Coronary artery (tissue), 2 donors: ENCODE measurements around the gene TEKTIP1.

Source experiments
- DNase-seq: peaks from one replicate; pipeline ENCODE4 v3.0.0-alpha.2; 2017; ENCODE audit warnings: low spot score
- H3K27ac ChIP-seq, 2 donors: fragments of 200-600 bp; sonication (generic); one replicate each; pipeline ENCODE4 v1.5.1; 2016 to 2019
- H3K4me3 ChIP-seq: fragments of 200-600 bp; sonication (generic); 2 replicates; pipeline ENCODE4 v1.5.1; 2016; ENCODE audit warnings: mild to moderate bottlenecking, moderate library complexity
- TF ChIP-seq, protein P1 (sequence below): fragments of 200-600 bp; sonication (generic); IDR thresholded peaks from one replicate; pipeline ENCODE4 v1.5.1; 2019; ENCODE audit warnings: antibody characterized with exemption

TEKTIP1 gene

GRCh38 chr19:3544058-3544376, 5.0 kb downstream of the TEKTIP1 start:
- DNase-seq, result no peak
- TF ChIP-seq, protein P1, sequence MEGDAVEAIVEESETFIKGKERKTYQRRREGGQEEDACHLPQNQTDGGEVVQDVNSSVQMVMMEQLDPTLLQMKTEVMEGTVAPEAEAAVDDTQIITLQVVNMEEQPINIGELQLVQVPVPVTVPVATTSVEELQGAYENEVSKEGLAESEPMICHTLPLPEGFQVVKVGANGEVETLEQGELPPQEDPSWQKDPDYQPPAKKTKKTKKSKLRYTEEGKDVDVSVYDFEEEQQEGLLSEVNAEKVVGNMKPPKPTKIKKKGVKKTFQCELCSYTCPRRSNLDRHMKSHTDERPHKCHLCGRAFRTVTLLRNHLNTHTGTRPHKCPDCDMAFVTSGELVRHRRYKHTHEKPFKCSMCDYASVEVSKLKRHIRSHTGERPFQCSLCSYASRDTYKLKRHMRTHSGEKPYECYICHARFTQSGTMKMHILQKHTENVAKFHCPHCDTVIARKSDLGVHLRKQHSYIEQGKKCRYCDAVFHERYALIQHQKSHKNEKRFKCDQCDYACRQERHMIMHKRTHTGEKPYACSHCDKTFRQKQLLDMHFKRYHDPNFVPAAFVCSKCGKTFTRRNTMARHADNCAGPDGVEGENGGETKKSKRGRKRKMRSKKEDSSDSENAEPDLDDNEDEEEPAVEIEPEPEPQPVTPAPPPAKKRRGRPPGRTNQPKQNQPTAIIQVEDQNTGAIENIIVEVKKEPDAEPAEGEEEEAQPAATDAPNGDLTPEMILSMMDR, result no peak
- Histone ChIP-seq H3K27ac (no peak overlapping the region), H3K4me3 (no peak overlapping the region)

DNA sequence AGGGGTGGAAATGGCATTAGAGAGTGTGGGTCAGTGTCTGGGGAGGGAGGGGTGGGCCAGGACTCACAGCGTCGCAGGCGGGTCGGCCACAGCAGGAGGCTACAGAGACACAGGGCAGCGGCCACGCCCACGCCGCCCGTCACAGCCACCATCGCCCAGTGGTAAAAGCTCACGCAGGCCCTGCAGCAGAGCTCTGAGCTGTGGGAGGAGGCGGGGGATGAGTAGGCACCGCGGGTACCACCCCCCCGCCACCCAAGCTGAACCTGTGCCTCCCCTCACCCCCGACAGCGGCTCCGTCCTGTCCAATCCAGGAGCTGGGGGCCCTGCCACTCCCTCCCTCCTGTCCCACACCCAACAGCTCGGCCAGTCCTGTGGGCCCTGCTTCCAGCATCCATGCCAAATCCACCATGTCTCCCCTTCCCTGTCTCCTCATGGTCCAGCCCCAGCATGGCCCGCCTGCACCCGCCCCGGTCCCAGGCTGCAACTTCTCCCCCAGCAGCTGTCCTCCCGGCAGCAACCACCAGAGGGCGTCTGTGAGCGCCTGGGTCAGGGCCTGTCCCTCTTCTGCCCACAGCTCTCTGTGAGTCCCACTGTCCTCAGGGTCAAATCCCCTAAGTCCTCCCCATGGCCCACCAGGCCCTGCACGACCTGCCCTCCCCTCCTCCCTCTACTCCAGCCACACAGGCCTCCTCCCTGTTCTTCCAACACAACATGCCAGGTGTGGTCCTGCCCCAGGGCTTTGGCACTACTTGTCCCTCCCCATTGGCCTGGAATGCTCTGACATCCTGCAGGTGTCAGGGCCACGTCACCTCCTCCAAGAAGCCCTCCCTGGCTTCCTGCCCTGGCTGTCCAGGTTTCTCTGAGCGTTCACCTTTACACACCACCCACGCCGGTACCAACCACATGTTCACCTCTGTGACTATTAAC, 6.0 kb downstream of the TEKTIP1 start:
- no peak overlapping the region for H3K27ac ChIP-seq
- TF ChIP-seq, protein P1, result peak; percentile 75
- H3K4me3 ChIP-seq, result no peak overlapping the region
- no peak for DNase-seq

GRCh38 chr19:3545669-3546034, 6.7 kb downstream of the TEKTIP1 start:
- TF ChIP-seq, protein P1, result no peak
- no peak for DNase-seq
- no peak overlapping the region for H3K4me3 ChIP-seq
- no peak overlapping the region for H3K27ac ChIP-seq

DNA sequence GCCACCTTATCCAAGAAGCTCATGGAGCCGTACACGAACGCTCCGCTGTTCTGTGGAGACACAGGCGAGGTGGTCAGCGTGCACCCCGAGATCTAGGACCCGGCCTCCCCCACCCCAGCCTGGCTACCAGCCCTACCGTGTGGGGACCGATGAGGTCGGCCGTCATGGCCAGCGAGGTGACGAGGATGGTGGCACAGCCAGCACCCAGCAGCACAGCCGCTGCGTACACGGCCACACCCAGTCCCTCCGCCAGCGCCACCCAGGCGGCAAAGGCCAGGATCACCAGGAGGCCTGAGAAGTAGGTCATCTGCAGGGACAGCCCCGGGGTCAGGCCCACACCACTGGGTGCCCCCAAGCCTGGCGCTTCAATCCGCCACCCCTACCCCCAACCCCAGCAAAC, 7.1 kb downstream of the TEKTIP1 start:
- no peak overlapping the region for H3K27ac ChIP-seq
- DNase-seq, result no peak

DNA sequence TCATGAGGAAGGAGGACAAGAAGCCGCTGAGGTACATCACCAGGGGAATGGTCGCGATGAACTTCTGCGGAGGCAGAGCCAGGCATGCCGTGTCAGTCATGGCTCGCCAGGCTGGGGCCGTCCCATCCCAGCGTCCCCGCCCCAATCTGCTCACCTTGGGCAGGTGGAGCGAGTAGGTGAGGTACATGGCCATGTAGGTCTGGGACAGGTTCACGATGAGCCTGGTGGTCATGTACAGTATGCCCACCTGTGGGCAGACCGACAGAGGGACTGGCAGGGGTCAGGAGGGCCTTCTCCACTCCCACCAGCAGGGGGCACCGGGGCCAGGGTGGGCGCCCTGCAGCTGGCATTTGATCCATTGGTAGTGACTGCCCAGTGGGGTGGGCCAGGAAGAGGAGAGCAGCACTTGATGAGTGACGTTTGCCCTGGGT, 8.3 kb downstream of the TEKTIP1 start:
- TF ChIP-seq, protein P1, result peak; percentile 33
- no peak for DNase-seq
- H3K4me3 ChIP-seq, result no peak overlapping the region
- H3K27ac ChIP-seq, result no peak overlapping the region

More for the DNA sequence above, 7.1 kb downstream of the TEKTIP1 start:
- TF ChIP-seq, protein P1, result no peak
- no peak overlapping the region for H3K4me3 ChIP-seq

DNA sequence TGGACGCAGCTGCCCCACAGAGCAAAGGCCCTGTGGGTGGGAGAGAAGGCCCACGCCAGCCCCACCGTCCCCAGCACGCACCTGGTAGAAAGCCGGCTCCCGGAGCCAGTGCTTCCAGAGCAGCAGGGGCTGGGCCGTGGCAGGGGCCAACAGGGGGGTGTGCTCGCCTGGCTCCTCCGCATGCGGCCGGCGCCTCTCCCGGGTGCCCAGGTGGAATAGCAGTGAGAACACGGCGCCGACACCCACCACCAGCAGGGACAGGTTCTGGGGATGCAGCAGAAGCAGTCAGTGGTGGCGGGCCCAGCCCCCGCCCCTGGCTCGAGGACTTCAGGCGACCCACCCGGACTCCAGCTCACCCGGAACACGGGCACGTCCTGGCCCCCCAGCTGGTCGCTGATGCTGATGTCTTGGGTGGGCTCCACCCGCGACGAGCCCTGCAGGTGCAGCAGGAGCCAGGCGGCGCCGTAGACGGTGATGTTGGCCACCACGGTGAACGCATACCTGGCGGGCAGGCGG, 8.9 kb downstream of the TEKTIP1 start:
- H3K4me3 ChIP-seq, result no peak overlapping the region
- no peak overlapping the region for H3K27ac ChIP-seq
- DNase-seq, result no peak
- TF ChIP-seq, protein P1, result no peak

- no peak for DNase-seq
- TF ChIP-seq, protein P1, result no peak
- no peak overlapping the region for H3K27ac ChIP-seq
- H3K4me3 ChIP-seq, result no peak overlapping the region
These were observed 9.6 kb downstream of the TEKTIP1 start for GRCh38 chr19:3548606-3549005.
